Tibial artery (tissue), 4 donors: ENCODE measurements around the gene EZR.
A peak's percentile ranks its signal among the peaks of the same experiment; 100 is the strongest.

Source experiments
- DNase-seq, 2 donors: peaks; one replicate each; pipeline ENCODE4 v3.0.0-alpha.2; 2019
- H3K27ac ChIP-seq, 2 donors: fragments of 200-600 bp; sonication (generic) in 1 of 2; 1 replicate in 1 of 2; 2 replicates in 1 of 2; pipeline ENCODE4 v1.5.1; 2018 to 2019; ENCODE audit warnings: mild to moderate bottlenecking in 1 of 2
- H3K27me3 ChIP-seq, 2 donors: fragments of 200-600 bp; sonication (generic) in 1 of 2; one replicate each; pipeline versions ENCODE4 v1.5.1 to v1.6.0; 2016 to 2019
- H3K36me3 ChIP-seq, 3 donors: fragments of 200-600 bp; sonication (generic) in 2 of 3; one replicate each; pipeline ENCODE4 v1.5.1; 2016 to 2019; ENCODE audit warnings: mild to moderate bottlenecking in 2 of 3
- H3K4me1 ChIP-seq, 4 donors: fragments of 200-600 bp; sonication (generic) in 2 of 4; 1 replicate in 3 of 4; 2 replicates in 1 of 4; pipeline ENCODE4 v1.5.1; 2016 to 2019
- H3K4me3 ChIP-seq, 2 donors: fragments of 200-600 bp; sonication (generic) in 1 of 2; 1 replicate in 1 of 2; 2 replicates in 1 of 2; pipeline ENCODE4 v1.5.1; 2018 to 2019; ENCODE audit warnings: mild to moderate bottlenecking in 2 of 2
- H3K9me3 ChIP-seq, 3 donors: fragments of 200-600 bp; sonication (generic) in 1 of 3; one replicate each; pipeline ENCODE4 v1.5.1; 2016 to 2019
- intact Hi-C: fragments of 100-400 bp; cut with DNase I; formaldehyde crosslinking; loops from one replicate; pipeline ENCODE4 v1.15.0; 2023; ENCODE audit warnings: low total_unique reads
- TF ChIP-seq, protein P1 (sequence below), 2 experiments: fragments of 200-600 bp in 1 of 2; fragments of 450-650 bp in 1 of 2; IDR thresholded peaks; one replicate each; pipeline ENCODE4 v1.5.1; 2017 to 2019; ENCODE audit warnings: antibody characterized with exemption in 2 of 2, mild to moderate bottlenecking in 1 of 2, moderate library complexity in 1 of 2

EZR gene

DNA sequence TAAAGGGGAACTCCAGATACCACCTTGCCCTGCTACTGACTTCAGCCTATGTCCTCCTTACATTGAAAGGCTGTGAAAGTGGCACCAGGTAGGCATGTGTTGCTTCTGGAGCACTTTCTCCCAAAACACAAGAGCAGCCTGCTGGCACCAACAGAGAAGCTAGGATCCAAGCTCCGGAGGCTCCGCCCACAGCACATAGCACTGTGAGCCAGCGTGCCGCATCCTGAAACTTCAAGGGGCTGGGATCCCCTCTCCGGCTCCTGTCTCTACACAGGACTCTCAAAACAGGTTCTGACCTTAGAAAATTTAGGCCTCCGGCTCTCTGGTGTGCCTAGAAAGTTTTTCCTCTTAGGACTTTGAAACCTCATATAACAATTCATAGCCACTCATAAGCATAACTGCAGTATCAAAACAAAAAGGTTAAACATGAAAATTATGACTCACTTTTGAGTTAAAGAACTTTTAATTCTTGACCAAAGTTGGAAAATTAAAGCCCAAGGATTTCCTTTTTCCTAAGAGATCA lies 41.1 kb downstream of the EZR start:
- intact Hi-C loops = no loop called here
- no peaks in the 10 kb centered on the region for H3K4me1 ChIP-seq
- H3K36me3 ChIP-seq = peaks cover 42 to 77% (median 45%) of the 10 kb centered on the region in 3 donors

DNA sequence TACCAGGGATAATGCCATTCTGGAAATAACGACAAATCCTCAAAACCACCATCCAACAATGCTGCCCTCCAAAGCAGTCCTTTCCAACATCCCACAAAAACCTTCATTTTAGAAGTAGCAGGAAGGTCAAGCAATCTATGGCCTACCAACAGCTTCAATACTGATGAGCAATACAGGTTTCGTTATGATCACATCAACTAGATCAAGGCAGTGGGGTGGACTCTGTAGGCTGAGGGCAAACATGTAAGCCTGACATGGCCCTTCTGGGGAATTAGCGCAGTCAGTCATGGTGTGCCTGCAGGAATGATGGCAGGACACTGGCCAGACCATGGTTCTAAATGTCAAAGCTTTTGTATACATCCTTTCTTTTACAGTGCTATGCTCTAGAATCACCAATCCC lies 41.7 kb downstream of the EZR start:
- H3K9me3 ChIP-seq = no peaks in the 10 kb centered on the region
- intact Hi-C loops = no loop called here
- peaks cover 37 to 77% (median 45%) of the 10 kb centered on the region in 3 donors for H3K36me3 ChIP-seq

More for the DNA sequence above, 41.1 kb downstream of the EZR start:
- H3K4me3 ChIP-seq = no peak overlapping the region
- H3K9me3 ChIP-seq = no peaks in the 10 kb centered on the region
- TF ChIP-seq, protein P1, sequence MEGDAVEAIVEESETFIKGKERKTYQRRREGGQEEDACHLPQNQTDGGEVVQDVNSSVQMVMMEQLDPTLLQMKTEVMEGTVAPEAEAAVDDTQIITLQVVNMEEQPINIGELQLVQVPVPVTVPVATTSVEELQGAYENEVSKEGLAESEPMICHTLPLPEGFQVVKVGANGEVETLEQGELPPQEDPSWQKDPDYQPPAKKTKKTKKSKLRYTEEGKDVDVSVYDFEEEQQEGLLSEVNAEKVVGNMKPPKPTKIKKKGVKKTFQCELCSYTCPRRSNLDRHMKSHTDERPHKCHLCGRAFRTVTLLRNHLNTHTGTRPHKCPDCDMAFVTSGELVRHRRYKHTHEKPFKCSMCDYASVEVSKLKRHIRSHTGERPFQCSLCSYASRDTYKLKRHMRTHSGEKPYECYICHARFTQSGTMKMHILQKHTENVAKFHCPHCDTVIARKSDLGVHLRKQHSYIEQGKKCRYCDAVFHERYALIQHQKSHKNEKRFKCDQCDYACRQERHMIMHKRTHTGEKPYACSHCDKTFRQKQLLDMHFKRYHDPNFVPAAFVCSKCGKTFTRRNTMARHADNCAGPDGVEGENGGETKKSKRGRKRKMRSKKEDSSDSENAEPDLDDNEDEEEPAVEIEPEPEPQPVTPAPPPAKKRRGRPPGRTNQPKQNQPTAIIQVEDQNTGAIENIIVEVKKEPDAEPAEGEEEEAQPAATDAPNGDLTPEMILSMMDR (IDR thresholded peaks at IDR 0.05) = no peak
- H3K27ac ChIP-seq = no peak overlapping the region
- no peaks in the 10 kb centered on the region for H3K27me3 ChIP-seq
- DNase-seq = peak in 1 of 2 donors; percentile 43

DNA sequence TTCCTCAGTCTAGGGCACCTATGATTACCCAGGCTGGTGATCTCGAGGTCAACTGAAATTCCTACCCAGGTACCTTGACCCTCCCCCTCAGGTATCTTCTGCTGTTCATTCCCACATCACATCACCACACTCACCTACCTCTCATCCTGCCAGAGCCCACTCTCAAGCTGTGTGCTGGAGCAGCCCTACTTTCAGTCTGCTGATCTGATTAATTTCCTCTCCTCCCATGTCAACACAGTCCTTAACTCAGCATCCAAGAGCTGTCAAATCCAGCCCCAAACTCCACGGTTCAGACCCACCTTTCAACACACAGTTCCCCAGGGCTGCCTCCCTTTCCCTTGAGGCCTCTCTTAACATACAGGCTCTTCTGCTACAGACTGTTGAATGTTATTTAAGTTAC lies 42.4 kb downstream of the EZR start:
- Histone ChIP-seq H3K36me3 (peaks cover 29 to 77% (median 45%) of the 10 kb centered on the region in 3 donors), H3K4me3 (no peak overlapping the region), H3K9me3 (no peaks in the 10 kb centered on the region), H3K4me1 (no peaks in the 10 kb centered on the region), H3K27me3 (no peaks in the 10 kb centered on the region), H3K27ac (no peak overlapping the region)
- TF ChIP-seq, protein P1 (IDR thresholded peaks at IDR 0.05) = no peak
- intact Hi-C loops = no loop called here
- no peak for DNase-seq

More for the DNA sequence above, 41.7 kb downstream of the EZR start:
- no peak overlapping the region for H3K27ac ChIP-seq
- no peaks in the 10 kb centered on the region for H3K4me1 ChIP-seq
- no peaks in the 10 kb centered on the region for H3K27me3 ChIP-seq
- H3K4me3 ChIP-seq = no peak overlapping the region
- DNase-seq = no peak
- TF ChIP-seq, protein P1 (IDR thresholded peaks at IDR 0.05) = no peak

DNA sequence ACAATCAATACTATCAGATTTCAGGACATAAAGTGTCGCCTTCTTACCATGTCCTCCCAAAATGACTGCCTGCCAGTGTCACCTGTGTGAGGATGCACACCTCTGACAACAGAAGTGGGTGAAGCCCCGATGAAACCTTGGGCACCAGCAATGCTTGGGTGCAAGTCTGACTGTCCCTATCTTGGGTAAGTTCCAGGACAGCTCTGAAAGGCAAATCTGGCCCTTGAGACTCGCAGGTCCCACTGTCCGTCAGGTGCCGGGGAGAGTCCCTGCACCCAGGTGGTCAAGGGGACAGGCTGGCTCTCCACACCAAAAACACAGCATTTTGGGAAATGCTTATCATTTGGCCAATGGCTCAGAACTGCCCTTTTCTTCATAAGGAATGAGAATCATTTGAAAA lies 43.3 kb downstream of the EZR start:
- no peak overlapping the region for H3K4me3 ChIP-seq
- H3K36me3 ChIP-seq = peaks cover 27 to 77% (median 46%) of the 10 kb centered on the region in 3 donors
- no peaks in the 10 kb centered on the region for H3K4me1 ChIP-seq
- DNase-seq = no peak
- no peaks in the 10 kb centered on the region for H3K27me3 ChIP-seq
- TF ChIP-seq, protein P1 (IDR thresholded peaks at IDR 0.05) = no peak
- no peak overlapping the region for H3K27ac ChIP-seq
- H3K9me3 ChIP-seq = no peaks in the 10 kb centered on the region
- intact Hi-C loops = no loop called here

DNA sequence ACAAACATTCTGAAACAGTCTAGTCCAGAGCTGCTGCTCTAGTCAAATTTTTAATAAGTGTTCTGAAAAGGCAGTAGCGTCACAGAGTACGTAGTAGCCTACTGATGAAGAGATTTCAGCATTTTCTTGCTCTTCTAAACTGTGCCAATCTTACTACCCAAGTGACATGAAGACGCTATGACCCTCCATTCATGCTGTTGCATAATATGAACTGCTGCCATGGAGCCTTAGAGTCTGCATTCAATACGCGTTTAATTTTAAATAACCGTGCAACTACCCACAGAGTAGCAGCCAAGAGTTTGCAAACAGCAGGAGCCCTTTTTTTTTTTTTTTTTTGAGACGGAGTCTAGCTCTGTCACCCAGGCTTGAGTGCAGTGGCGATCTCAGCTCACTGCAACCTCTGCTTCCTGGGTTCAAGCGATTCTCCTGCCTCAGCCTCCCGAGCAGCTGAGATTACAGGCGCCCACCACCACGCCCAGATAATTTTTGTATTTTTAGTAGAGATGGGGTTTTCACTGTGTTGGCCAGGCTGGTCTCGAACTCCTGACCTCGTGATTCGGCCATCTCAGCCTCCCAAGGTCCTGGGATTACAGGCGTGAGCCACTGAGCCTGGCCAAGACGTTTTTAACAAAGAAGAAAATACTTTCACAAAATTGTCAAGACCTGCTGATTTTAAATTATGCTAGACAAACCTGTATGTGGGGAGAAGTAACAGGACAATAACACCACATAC lies 44.3 kb downstream of the EZR start:
- DNase-seq = no peak
- Histone ChIP-seq H3K4me3 (no peak overlapping the region), H3K9me3 (no peaks in the 10 kb centered on the region), H3K36me3 (peaks cover 37 to 81% (median 49%) of the 10 kb centered on the region in 3 donors), H3K27me3 (no peaks in the 10 kb centered on the region), H3K27ac (no peak overlapping the region), H3K4me1 (no peaks in the 10 kb centered on the region)
- intact Hi-C loops = no loop called here
- TF ChIP-seq, protein P1 (IDR thresholded peaks at IDR 0.05) = no peak
